ENCODE measurements around the gene SKOR2.
"Not testable (repeated sequence)": the region's sequence is repeated elsewhere in the genome, so short reads cannot be mapped to it uniquely, and the experiment has no call there.

SKOR2 gene

DNA sequence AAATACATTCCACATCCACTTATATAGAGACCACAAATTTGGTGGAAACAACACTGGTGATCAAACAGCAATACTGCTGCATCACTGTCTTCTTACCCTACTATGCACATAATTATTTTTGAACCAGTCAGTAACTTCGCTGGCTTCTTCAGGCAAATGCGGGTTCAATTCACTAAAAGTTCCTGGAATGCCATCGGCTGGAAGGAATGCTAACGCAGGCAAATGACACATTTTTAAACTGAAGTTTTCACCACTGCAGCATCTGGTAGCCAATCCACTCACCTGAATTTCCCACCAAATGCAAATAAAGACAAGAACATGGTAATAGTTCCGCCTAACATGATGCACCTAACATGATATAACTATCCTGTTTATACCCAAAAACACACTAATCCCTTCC is 91.2 kb downstream of the SKOR2 start:
- TF ChIP-seq, protein P1, sequence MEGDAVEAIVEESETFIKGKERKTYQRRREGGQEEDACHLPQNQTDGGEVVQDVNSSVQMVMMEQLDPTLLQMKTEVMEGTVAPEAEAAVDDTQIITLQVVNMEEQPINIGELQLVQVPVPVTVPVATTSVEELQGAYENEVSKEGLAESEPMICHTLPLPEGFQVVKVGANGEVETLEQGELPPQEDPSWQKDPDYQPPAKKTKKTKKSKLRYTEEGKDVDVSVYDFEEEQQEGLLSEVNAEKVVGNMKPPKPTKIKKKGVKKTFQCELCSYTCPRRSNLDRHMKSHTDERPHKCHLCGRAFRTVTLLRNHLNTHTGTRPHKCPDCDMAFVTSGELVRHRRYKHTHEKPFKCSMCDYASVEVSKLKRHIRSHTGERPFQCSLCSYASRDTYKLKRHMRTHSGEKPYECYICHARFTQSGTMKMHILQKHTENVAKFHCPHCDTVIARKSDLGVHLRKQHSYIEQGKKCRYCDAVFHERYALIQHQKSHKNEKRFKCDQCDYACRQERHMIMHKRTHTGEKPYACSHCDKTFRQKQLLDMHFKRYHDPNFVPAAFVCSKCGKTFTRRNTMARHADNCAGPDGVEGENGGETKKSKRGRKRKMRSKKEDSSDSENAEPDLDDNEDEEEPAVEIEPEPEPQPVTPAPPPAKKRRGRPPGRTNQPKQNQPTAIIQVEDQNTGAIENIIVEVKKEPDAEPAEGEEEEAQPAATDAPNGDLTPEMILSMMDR (IDR thresholded peaks at IDR 0.05; ENCODE audit: low read length, missing control alignments) = no peak
- DNase-seq (ENCODE audit: low read depth) = no peak

GRCh38 chr18:47158404-47158803 is 93.1 kb downstream of the SKOR2 start:
- peak; percentile 46 for DNase-seq (ENCODE audit: low read depth)
- not testable (repeated sequence) for H3K4me3 ChIP-seq (replicated peaks; ENCODE audit: low read depth, low read length)

More for the DNA sequence above, 91.2 kb downstream of the SKOR2 start:
- H3K4me3 ChIP-seq (replicated peaks; ENCODE audit: low read depth, low read length) = no peak overlapping the region

Measured in fibroblast of pulmonary artery (primary cell).